Fibroblast of lung (primary cell): ENCODE results near the gene IL1RAPL2. TPM values are rescaled to one million over a fixed set of nuclear protein-coding genes. Genes with fewer than 3 reads are reported as not detected.
A peak's percentile ranks its signal among the peaks of the same experiment; 100 is the strongest.

Experiments used
- DNase-seq, 2 donors: peaks; one replicate each; pipeline versions ENCODE4 v3.0.0 to v3.0.0-alpha.2; 2010; ENCODE audit warnings: low read depth in 2 of 2
- H2AFZ ChIP-seq: 2 replicates; pipeline ENCODE4 v1.5.1; 2012; ENCODE audit warnings: low read length, control low read depth, inconsistent platforms
- H3K27ac ChIP-seq: 2 replicates; pipeline ENCODE4 v1.5.1; 2011; ENCODE audit warnings: low read length, control low read depth; ENCODE audit not compliant: insufficient read depth
- H3K27me3 ChIP-seq: 2 replicates; pipeline ENCODE4 v1.5.1; 2011; ENCODE audit warnings: mild to moderate bottlenecking, low read length; ENCODE audit not compliant: control insufficient read depth, insufficient read depth
- H3K36me3 ChIP-seq: 2 replicates; pipeline ENCODE4 v1.5.1; 2011; ENCODE audit warnings: low read length; ENCODE audit not compliant: control insufficient read depth, insufficient read depth
- H3K4me1 ChIP-seq: 2 replicates; pipeline ENCODE4 v1.5.1; 2011; ENCODE audit warnings: low read length; ENCODE audit not compliant: control insufficient read depth, insufficient read depth; ENCODE audit errors: extremely low read depth
- H3K4me2 ChIP-seq: 2 replicates; pipeline ENCODE4 v1.5.1; 2011; ENCODE audit warnings: low read length, control low read depth; ENCODE audit not compliant: insufficient read depth; ENCODE audit errors: extremely low read depth
- H3K4me3 ChIP-seq, 4 experiments: fragments of 200-600 bp in 1 of 4; sonication (generic) in 1 of 4; replicated peaks in 1 of 4; 2 replicates each; pipeline ENCODE4 v1.5.1; 2011 to 2016; ENCODE audit warnings: low read length in 4 of 4, low read depth in 3 of 4, mild to moderate bottlenecking in 3 of 4, control low read depth in 2 of 4, inconsistent platforms in 1 of 4, mixed read lengths in 1 of 4; ENCODE audit not compliant: insufficient read depth in 1 of 4; ENCODE audit errors: control extremely low read depth in 1 of 4
- H3K79me2 ChIP-seq: 2 replicates; pipeline ENCODE4 v1.5.1; 2012; ENCODE audit warnings: mild to moderate bottlenecking, low read length, inconsistent platforms; ENCODE audit not compliant: control insufficient read depth, insufficient read depth
- H3K9ac ChIP-seq: 2 replicates; pipeline ENCODE4 v1.5.1; 2011; ENCODE audit warnings: mild to moderate bottlenecking, low read length, control low read depth; ENCODE audit not compliant: insufficient read depth
- H3K9me3 ChIP-seq: 2 replicates; pipeline ENCODE4 v1.5.1; 2012; ENCODE audit warnings: low read depth, low read length; ENCODE audit not compliant: control insufficient read depth, insufficient read depth
- H4K20me1 ChIP-seq: 2 replicates; pipeline ENCODE4 v1.5.1; 2011; ENCODE audit warnings: low read length; ENCODE audit not compliant: control insufficient read depth, insufficient read depth; ENCODE audit errors: extremely low read depth
- EZH2 ChIP-seq: IDR thresholded peaks from 2 replicates; pipeline ENCODE4 v1.5.1; 2012; ENCODE audit warnings: low read length, control low read depth, mild to moderate bottlenecking; ENCODE audit errors: missing control alignments
- polyA plus RNA-seq, 2 donors: library from polyadenylated mRNA; depleted of rRNA in 1 of 2; stranded (reverse) in 1 of 2; unstranded in 1 of 2; fragments of >200 nt; gene quantifications; 2 replicates each; pipeline ENCODE4 v1.2.1, GENCODE V29; 2011 to 2012; ENCODE audit warnings: missing spikeins in 1 of 2
- total RNA-seq: library from RNA; depleted of rRNA; stranded (reverse); fragments of >200 nt; gene quantifications from 2 replicates; pipeline ENCODE4 v1.2.1, GENCODE V29; 2014
- TF ChIP-seq, protein P1 (sequence below), 2 donors: IDR thresholded peaks in 1 of 2; conservative IDR thresholded peaks in 1 of 2; 1 replicate in 1 of 2; 2 replicates in 1 of 2; pipeline ENCODE4 v1.5.1; 2011 to 2012; ENCODE audit warnings: low read length in 2 of 2, control low read depth in 1 of 2, inconsistent platforms in 1 of 2, low read depth in 1 of 2, mild to moderate bottlenecking in 1 of 2

The IL1RAPL2 gene
- total and polyA plus RNA-seq, 2 donors (not counting 1 experiment from before 2014, with no cell fraction given): 0.22 TPM; not detected in 1

DNA sequence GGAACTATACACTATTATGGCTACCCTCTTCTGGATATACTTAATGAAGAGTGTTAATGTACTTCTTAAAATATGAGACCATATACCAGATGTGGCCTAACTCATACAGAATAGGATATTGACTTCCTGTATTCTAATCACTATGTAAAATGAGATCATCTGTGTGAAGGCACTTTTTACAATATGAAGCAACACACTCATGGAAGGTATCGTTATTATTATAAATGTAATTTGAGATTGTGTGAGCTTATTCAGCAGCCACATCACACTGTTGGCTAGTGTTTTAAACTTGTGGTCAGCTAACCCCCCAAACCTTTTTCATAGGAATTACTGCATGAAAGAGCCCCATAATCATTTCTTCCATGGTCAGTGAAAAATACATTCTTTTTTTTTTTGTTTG, 936.3 kb downstream of the IL1RAPL2 start:
- Histone ChIP-seq H3K4me3 (no peak overlapping the region), H3K4me2 (no peak overlapping the region), H4K20me1 (no peaks in the 10 kb centered on the region), H3K27ac (no peak overlapping the region), H3K79me2 (no peaks in the 10 kb centered on the region), H3K27me3 (no peaks in the 10 kb centered on the region), H3K9ac (no peak overlapping the region), H2AFZ (no peak overlapping the region), H3K9me3 (no peaks in the 10 kb centered on the region), H3K36me3 (no peaks in the 10 kb centered on the region), H3K4me1 (no peaks in the 10 kb centered on the region)
- no peak for TF ChIP-seq EZH2
- TF ChIP-seq, protein P1, sequence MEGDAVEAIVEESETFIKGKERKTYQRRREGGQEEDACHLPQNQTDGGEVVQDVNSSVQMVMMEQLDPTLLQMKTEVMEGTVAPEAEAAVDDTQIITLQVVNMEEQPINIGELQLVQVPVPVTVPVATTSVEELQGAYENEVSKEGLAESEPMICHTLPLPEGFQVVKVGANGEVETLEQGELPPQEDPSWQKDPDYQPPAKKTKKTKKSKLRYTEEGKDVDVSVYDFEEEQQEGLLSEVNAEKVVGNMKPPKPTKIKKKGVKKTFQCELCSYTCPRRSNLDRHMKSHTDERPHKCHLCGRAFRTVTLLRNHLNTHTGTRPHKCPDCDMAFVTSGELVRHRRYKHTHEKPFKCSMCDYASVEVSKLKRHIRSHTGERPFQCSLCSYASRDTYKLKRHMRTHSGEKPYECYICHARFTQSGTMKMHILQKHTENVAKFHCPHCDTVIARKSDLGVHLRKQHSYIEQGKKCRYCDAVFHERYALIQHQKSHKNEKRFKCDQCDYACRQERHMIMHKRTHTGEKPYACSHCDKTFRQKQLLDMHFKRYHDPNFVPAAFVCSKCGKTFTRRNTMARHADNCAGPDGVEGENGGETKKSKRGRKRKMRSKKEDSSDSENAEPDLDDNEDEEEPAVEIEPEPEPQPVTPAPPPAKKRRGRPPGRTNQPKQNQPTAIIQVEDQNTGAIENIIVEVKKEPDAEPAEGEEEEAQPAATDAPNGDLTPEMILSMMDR (conservative IDR thresholded peaks at IDR 0.05 in 1 of 2, IDR thresholded peaks at IDR 0.05 in 1 of 2; ENCODE audit: low read depth in 1 of 2, low read length in 2 of 2): no peak
- DNase-seq: peak; percentile 57 to 60

- Histone ChIP-seq H3K4me2 (no peak overlapping the region), H3K9me3 (no peaks in the 10 kb centered on the region), H3K4me3 (no peak overlapping the region), H3K27me3 (no peaks in the 10 kb centered on the region), H3K9ac (no peak overlapping the region), H3K4me1 (no peaks in the 10 kb centered on the region), H4K20me1 (no peaks in the 10 kb centered on the region), H3K36me3 (no peaks in the 10 kb centered on the region), H3K27ac (no peak overlapping the region), H3K79me2 (no peaks in the 10 kb centered on the region), H2AFZ (no peak overlapping the region)
- DNase-seq: peak in 1 of 2 donors; percentile 5
- no peak for TF ChIP-seq EZH2
- TF ChIP-seq, protein P1 (conservative IDR thresholded peaks at IDR 0.05 in 1 of 2, IDR thresholded peaks at IDR 0.05 in 1 of 2; ENCODE audit: low read depth in 1 of 2, low read length in 2 of 2): no peak
Observed at GRCh38 chrX:105515561-105515960, 949.6 kb downstream of the IL1RAPL2 start.

DNA sequence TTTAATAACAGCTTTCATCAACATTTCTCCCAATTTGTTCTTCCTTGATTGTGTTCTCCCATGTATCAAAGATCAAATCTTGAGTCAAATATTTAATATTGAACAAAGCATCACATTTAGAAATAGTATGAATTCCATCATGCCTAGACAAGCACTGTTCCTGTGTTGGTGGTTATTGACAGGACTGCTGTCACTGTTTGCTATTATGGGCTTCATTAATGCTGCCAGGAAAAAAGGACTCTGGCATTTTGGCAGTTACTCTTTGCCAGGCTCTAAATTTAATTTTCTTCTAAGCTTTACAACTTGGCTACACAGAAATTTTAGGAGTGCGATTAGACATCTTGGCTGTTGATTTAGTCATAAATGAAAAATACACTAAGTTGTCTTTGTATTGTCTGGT, 960.4 kb downstream of the IL1RAPL2 start:
- no peaks in the 10 kb centered on the region for H3K27me3 ChIP-seq
- no peak for TF ChIP-seq EZH2
- H2AFZ ChIP-seq: no peak overlapping the region
- DNase-seq: no peak
- no peak overlapping the region for H3K9ac ChIP-seq
- H3K27ac ChIP-seq: no peak overlapping the region
- H3K4me2 ChIP-seq: no peak overlapping the region
- no peaks in the 10 kb centered on the region for H3K36me3 ChIP-seq
- H3K79me2 ChIP-seq: no peaks in the 10 kb centered on the region
- no peaks in the 10 kb centered on the region for H3K4me1 ChIP-seq
- no peak overlapping the region for H3K4me3 ChIP-seq
- H3K9me3 ChIP-seq: no peaks in the 10 kb centered on the region
- H4K20me1 ChIP-seq: no peaks in the 10 kb centered on the region
